ENCODE measurements around the gene ODC1. TPM values are rescaled to one million over a fixed set of nuclear protein-coding genes. Genes with fewer than 3 reads are reported as not detected.
A peak's percentile ranks its signal among the peaks of the same experiment; 100 is the strongest.

The ODC1 gene
- polyA plus RNA-seq, 2 donors, result 5.1 to 19.4 TPM

DNA sequence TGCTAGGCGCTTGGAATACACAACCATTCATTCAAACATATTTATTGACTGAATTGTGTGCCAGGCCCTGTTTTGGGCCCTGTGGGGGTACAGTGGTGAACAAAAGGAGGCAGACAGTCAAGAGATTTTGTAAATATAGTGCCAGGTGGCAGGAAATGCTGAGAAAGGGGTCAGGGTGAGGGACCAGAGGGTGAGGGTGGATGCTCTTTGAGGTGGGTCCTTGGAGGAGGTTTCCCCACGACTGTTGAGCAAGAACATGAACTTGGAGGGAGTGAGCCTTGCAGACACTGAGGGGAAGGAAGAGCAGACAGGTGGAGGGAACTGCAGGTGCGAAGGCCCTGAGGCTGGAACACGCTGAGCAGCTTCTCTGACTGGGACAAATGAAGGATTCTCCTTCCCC, 40.7 kb downstream of the ODC1 start:
- H3K9me3 ChIP-seq (ENCODE audit: control insufficient read depth in 2 of 2, insufficient read depth in 1 of 2, low read depth in 1 of 2, low read length in 1 of 2), result no peaks in the 10 kb centered on the region
- no peaks in the 10 kb centered on the region for H3K27me3 ChIP-seq (ENCODE audit: control insufficient read depth in 1 of 2, insufficient read depth in 2 of 2, low read length in 2 of 2)
- H3K27ac ChIP-seq (ENCODE audit: low read depth in 2 of 2, low read length in 1 of 2), result peak overlapping the region in 1 of 2 donors; percentile 87
- H3K36me3 ChIP-seq (ENCODE audit: control insufficient read depth in 2 of 2, insufficient read depth in 2 of 2, low read length in 1 of 2), result no peaks in the 10 kb centered on the region
- peaks cover 12 to 33% of the 10 kb centered on the region in 2 donors for H3K4me1 ChIP-seq (ENCODE audit: control insufficient read depth in 2 of 2, insufficient read depth in 2 of 2, low read length in 1 of 2)
- H3K4me3 ChIP-seq (ENCODE audit: low read depth in 1 of 2, low read length in 2 of 2), result no peak overlapping the region
- WGBS, 2 donors, result 70 to 77% methylated on average over 4 of the region's 4 CpGs

DNA sequence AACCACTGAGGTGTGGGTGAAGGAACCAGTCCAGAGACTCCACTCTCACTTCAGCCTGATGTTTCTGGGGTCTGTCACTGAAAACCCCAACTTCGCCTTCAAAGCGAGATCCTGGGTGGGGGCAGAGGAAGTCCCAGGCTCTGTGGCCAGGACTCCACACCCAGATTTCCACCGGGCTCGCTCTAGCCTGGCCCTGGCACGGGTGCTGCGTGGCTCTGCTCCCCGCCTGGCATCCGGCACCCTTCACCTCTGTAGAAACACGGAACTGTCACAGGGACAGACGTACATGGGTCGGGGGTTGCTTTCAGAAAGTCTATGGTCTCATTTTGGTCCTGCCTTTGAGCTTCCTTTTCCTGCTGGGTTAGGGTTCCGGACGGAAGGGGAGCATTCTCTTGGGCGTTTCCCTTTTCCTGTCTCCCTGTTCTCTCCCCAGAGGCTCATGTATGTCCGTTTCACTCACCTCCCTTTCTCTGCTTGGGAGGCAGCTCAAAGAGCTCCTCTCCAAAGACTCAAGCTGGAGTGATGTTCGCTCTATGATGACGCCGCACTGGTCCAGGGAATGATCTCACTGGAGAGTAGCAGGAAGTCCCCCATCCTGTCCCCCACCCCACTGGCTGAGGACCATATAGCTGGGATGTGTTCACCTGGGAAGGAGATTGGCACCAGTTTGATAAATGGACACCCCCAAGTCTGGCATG, 41.5 kb downstream of the ODC1 start:
- Histone ChIP-seq H3K4me3 (ENCODE audit: low read depth in 1 of 2, low read length in 2 of 2) (no peak overlapping the region), H3K36me3 (ENCODE audit: control insufficient read depth in 2 of 2, insufficient read depth in 2 of 2, low read length in 1 of 2) (no peaks in the 10 kb centered on the region), H3K4me1 (ENCODE audit: control insufficient read depth in 2 of 2, insufficient read depth in 2 of 2, low read length in 1 of 2) (peaks cover 12 to 34% of the 10 kb centered on the region in 2 donors), H3K9me3 (ENCODE audit: control insufficient read depth in 2 of 2, insufficient read depth in 1 of 2, low read depth in 1 of 2, low read length in 1 of 2) (no peaks in the 10 kb centered on the region), H3K27ac (ENCODE audit: low read depth in 2 of 2, low read length in 1 of 2) (no peak overlapping the region), H3K27me3 (ENCODE audit: control insufficient read depth in 1 of 2, insufficient read depth in 2 of 2, low read length in 2 of 2) (no peaks in the 10 kb centered on the region)
- 78 to 82% methylated on average over 18 of the region's 18 CpGs for WGBS, 2 donors

DNA sequence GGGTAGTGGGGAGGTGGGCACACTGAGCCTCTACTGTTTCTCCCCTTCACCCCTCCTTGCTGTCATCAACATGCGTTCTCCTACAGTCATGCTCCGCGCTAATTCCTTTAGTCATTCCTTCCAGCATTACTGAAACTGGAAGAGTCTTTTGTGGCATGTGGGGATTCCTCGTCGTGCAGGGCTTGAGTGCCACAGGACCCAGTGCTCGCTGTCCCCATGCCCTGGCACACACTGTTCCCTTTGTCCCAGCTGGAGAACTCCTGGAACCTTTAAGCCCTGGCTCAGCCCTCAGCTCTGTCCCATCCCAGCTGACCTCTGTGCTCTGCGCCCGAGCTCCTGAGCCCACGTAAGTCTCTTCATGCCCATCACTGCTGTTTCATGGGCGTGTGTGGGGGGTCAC, 42.1 kb downstream of the ODC1 start:
- Histone ChIP-seq H3K4me1 (ENCODE audit: control insufficient read depth in 2 of 2, insufficient read depth in 2 of 2, low read length in 1 of 2) (peaks cover 11 to 36% of the 10 kb centered on the region in 2 donors), H3K27me3 (ENCODE audit: control insufficient read depth in 1 of 2, insufficient read depth in 2 of 2, low read length in 2 of 2) (no peaks in the 10 kb centered on the region), H3K27ac (ENCODE audit: low read depth in 2 of 2, low read length in 1 of 2) (peak overlapping the region; percentile 30 to 36), H3K9me3 (ENCODE audit: control insufficient read depth in 2 of 2, insufficient read depth in 1 of 2, low read depth in 1 of 2, low read length in 1 of 2) (no peaks in the 10 kb centered on the region), H3K4me3 (ENCODE audit: low read depth in 1 of 2, low read length in 2 of 2) (no peak overlapping the region), H3K36me3 (ENCODE audit: control insufficient read depth in 2 of 2, insufficient read depth in 2 of 2, low read length in 1 of 2) (no peaks in the 10 kb centered on the region)
- 66 to 81% methylated on average over 10 of the region's 10 CpGs for WGBS, 2 donors

DNA sequence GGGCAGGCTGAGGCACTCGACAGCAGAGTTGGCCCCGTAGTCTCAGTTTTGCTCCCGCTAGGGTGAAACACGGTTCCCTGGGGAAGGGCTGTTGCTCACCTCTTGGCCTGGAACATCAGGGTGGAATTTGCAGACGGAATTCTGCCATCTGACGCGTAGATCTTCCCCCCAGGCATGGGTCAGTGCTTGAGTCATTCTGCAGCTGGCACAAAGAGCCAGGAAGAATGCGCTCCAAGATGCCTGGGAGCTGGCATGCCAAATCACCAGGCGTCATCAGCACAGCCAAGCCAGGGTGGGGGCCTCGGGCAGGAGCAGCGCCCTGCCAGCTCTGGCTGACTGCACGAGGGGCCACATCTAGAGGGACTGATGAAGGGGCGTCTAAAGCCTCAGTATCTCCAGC, 42.7 kb downstream of the ODC1 start:
- Histone ChIP-seq H3K4me1 (ENCODE audit: control insufficient read depth in 2 of 2, insufficient read depth in 2 of 2, low read length in 1 of 2) (peaks cover 10 to 37% of the 10 kb centered on the region in 2 donors), H3K9me3 (ENCODE audit: control insufficient read depth in 2 of 2, insufficient read depth in 1 of 2, low read depth in 1 of 2, low read length in 1 of 2) (no peaks in the 10 kb centered on the region), H3K4me3 (ENCODE audit: low read depth in 1 of 2, low read length in 2 of 2) (no peak overlapping the region), H3K36me3 (ENCODE audit: control insufficient read depth in 2 of 2, insufficient read depth in 2 of 2, low read length in 1 of 2) (no peaks in the 10 kb centered on the region), H3K27ac (ENCODE audit: low read depth in 2 of 2, low read length in 1 of 2) (peak overlapping the region; percentile 36 to 79), H3K27me3 (ENCODE audit: control insufficient read depth in 1 of 2, insufficient read depth in 2 of 2, low read length in 2 of 2) (no peaks in the 10 kb centered on the region)
- 40 to 58% methylated on average over 13 of the region's 13 CpGs for WGBS, 2 donors

DNA sequence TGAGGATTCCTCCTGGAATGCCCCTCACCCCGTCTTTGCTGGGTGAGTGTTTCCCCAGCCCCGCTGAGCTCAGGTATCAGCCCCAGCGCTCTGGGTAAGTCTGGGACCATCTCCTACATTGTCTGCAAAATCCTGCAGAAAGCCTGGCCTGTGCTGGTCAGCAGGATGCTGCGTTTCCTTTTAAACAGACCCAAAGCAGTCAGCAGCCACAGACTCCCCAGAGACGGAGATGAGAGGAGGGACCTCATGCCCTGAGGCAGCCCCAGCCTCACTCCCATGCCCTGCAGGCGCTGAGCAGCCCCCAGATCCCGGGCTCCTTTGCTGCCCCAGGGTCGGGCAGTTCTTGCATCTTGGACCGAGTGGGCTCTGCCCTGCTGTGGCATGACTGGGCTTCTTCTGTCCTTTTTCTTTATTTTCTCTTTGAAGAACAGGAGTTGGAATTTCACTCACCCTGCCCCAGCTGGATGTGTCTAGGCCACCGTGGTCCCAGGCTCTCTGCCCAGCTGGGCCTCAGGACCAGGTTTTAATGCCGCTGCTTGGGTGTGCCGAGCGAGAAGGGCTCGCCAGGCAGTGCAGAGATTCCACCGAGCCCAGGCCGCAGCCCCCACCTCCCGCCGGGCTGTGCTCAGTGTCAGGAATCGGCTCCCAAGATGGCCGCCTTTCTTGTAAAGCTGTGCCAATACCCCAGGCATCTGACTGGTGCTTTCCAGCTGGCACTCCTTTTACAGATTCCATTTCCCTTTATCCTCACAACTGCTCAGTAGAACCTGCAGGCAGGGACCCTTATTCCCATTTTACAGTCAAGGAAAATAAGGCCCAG, 43.6 kb downstream of the ODC1 start:
- Histone ChIP-seq H3K4me3 (ENCODE audit: low read depth in 1 of 2, low read length in 2 of 2) (no peak overlapping the region), H3K27ac (ENCODE audit: low read depth in 2 of 2, low read length in 1 of 2) (peak overlapping the region; percentile 36 to 79), H3K36me3 (ENCODE audit: control insufficient read depth in 2 of 2, insufficient read depth in 2 of 2, low read length in 1 of 2) (no peaks in the 10 kb centered on the region), H3K4me1 (ENCODE audit: control insufficient read depth in 2 of 2, insufficient read depth in 2 of 2, low read length in 1 of 2) (peaks cover 10 to 38% of the 10 kb centered on the region in 2 donors), H3K9me3 (ENCODE audit: control insufficient read depth in 2 of 2, insufficient read depth in 1 of 2, low read depth in 1 of 2, low read length in 1 of 2) (no peaks in the 10 kb centered on the region), H3K27me3 (ENCODE audit: control insufficient read depth in 1 of 2, insufficient read depth in 2 of 2, low read length in 2 of 2) (no peaks in the 10 kb centered on the region)
- 48 to 65% methylated on average over 20 of the region's 20 CpGs for WGBS, 2 donors

DNA sequence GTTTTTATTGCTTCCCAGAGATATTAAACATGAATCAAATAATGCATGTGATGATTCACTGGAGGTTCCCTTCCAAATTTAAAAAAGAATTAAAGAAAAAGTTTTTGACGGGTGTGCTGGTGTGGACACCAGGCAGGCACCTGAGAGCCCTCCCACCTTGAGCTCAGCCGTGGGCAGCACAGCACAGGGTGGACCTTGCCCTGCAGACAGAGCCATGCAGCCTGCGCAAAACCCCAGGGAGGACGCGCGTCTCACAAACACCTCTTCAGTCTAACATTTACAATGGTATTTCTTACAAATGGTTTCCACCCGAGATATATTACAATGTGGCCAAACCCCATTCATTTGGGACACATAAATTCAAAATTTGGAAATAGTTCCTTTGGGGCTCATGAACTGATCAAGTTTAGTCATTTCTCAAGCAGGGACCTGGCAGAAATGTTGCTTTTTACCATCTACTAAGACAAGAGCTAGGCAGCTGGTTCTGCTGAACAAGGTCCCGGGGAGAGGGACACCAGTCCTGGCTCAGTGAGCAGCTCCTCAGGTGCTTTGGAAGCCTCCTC, 45.4 kb downstream of the ODC1 start:
- Histone ChIP-seq H3K9me3 (ENCODE audit: control insufficient read depth in 2 of 2, insufficient read depth in 1 of 2, low read depth in 1 of 2, low read length in 1 of 2) (no peaks in the 10 kb centered on the region), H3K36me3 (ENCODE audit: control insufficient read depth in 2 of 2, insufficient read depth in 2 of 2, low read length in 1 of 2) (no peaks in the 10 kb centered on the region), H3K27me3 (ENCODE audit: control insufficient read depth in 1 of 2, insufficient read depth in 2 of 2, low read length in 2 of 2) (no peaks in the 10 kb centered on the region), H3K4me3 (ENCODE audit: low read depth in 1 of 2, low read length in 2 of 2) (no peak overlapping the region), H3K4me1 (ENCODE audit: control insufficient read depth in 2 of 2, insufficient read depth in 2 of 2, low read length in 1 of 2) (peaks cover 10 to 36% of the 10 kb centered on the region in 2 donors), H3K27ac (ENCODE audit: low read depth in 2 of 2, low read length in 1 of 2) (no peak overlapping the region)
- 79 to 89% methylated on average over 8 of the region's 8 CpGs for WGBS, 2 donors

DNA sequence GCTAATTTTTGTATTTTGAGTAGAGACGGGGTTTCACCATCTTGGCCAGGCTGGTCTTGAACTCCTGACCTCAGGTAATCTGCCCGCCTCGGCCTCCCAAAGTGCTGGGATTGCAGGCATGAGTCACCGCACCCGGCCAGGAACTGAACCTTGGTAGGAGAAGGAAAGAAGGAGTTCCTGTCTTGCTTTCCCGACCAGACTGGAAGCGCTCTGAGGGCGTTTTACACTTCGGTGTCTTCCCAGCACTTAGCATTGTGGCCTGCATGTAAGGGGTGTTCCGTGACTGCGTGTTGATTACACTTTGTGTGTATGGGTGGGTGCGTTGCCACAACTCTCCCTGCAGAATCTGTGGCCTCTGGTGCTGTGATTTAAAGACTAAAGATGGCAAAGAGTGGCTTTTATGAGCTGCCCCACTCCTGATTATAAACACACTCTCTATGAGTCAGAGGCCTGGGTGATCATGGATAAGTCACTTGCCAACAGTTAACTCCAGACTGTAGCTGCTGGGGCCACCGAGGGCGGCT, 46.0 kb downstream of the ODC1 start:
- Histone ChIP-seq H3K4me1 (ENCODE audit: control insufficient read depth in 2 of 2, insufficient read depth in 2 of 2, low read length in 1 of 2) (peaks cover 10 to 32% of the 10 kb centered on the region in 2 donors), H3K4me3 (ENCODE audit: low read depth in 1 of 2, low read length in 2 of 2) (no peak overlapping the region), H3K9me3 (ENCODE audit: control insufficient read depth in 2 of 2, insufficient read depth in 1 of 2, low read depth in 1 of 2, low read length in 1 of 2) (no peaks in the 10 kb centered on the region), H3K27me3 (ENCODE audit: control insufficient read depth in 1 of 2, insufficient read depth in 2 of 2, low read length in 2 of 2) (no peaks in the 10 kb centered on the region), H3K36me3 (ENCODE audit: control insufficient read depth in 2 of 2, insufficient read depth in 2 of 2, low read length in 1 of 2) (no peaks in the 10 kb centered on the region), H3K27ac (ENCODE audit: low read depth in 2 of 2, low read length in 1 of 2) (no peak overlapping the region)
- WGBS, 2 donors, result 83 to 88% methylated on average over 14 of the region's 14 CpGs

DNA sequence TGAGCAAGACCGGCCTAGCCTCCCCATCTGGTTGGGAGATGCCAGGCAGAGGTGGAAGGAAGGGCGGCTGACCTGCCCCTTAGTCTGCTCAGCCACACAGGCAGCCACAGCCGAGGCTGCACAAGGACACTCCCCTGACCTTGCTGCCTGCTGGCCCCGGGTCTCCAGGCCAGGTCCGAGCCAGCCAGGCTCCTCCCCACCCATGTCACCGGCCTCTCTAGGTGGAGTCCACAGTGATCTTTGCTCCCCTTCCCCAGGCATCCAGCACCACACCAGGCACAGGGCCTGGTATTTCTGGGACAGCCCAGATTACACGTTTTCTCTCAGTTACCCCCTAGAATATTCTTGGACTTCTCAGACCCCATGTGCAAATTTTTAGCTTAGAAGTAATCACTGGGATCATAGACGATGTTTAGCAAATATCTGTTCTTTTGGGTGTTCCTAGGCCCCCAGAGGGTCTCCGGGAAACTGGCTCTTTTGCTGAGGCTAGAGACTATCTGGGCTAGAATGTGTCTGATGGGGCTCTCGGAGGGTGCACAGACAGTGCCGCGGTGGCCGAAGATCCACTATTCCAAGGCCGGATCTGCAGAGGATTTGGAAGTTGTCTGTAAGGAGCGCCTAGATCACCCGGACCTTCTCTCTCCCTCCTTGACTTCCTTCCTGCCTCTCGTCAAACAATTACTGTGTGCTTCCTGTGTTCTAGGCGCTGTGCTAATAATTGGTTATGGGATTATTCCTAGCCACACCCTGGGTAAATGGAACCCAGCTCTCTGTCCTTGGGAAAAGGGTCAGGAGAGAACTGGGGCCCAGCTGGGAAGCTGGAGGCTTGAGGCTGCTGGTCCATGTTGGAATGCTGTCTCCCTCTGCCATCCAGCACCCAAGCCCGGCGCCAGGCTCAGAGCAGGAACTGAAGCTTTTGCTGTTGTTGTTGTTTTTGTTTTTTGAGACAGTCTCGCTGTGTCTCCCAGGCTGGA, 46.9 kb downstream of the ODC1 start:
- 79 to 83% methylated on average over 21 of the region's 21 CpGs for WGBS, 2 donors
- Histone ChIP-seq H3K9me3 (ENCODE audit: control insufficient read depth in 2 of 2, insufficient read depth in 1 of 2, low read depth in 1 of 2, low read length in 1 of 2) (no peaks in the 10 kb centered on the region), H3K27ac (ENCODE audit: low read depth in 2 of 2, low read length in 1 of 2) (peak overlapping the region in 1 of 2 donors; percentile 13), H3K27me3 (ENCODE audit: control insufficient read depth in 1 of 2, insufficient read depth in 2 of 2, low read length in 2 of 2) (no peaks in the 10 kb centered on the region), H3K4me1 (ENCODE audit: control insufficient read depth in 2 of 2, insufficient read depth in 2 of 2, low read length in 1 of 2) (peaks cover 10 to 25% of the 10 kb centered on the region in 2 donors), H3K4me3 (ENCODE audit: low read depth in 1 of 2, low read length in 2 of 2) (no peak overlapping the region), H3K36me3 (ENCODE audit: control insufficient read depth in 2 of 2, insufficient read depth in 2 of 2, low read length in 1 of 2) (peaks cover 0 to 1% of the 10 kb centered on the region in 2 donors)

DNA sequence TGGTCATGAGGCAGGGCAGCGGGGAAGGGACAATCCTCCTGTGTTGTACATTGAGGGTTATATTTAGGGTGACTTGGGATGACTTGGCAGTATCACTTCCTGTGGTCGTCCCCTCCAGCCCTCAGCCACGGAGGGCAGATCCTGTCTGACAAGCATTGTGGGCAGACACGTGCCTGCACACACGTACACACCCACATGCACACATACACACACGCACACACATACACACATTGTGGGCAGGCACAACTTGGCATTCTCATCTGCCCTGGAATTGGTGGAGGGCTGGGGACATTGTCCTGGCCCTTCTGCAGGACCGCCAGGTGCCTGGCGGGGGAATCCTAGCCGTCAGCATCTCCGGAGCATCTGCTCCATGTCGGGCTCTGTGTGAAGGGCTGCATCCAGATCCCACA, 47.6 kb downstream of the ODC1 start:
- WGBS, 2 donors, result 76 to 82% methylated on average over 11 of the region's 11 CpGs
- Histone ChIP-seq H3K27me3 (ENCODE audit: control insufficient read depth in 1 of 2, insufficient read depth in 2 of 2, low read length in 2 of 2) (no peaks in the 10 kb centered on the region), H3K4me1 (ENCODE audit: control insufficient read depth in 2 of 2, insufficient read depth in 2 of 2, low read length in 1 of 2) (peaks cover 9 to 18% of the 10 kb centered on the region in 2 donors), H3K27ac (ENCODE audit: low read depth in 2 of 2, low read length in 1 of 2) (peak overlapping the region in 1 of 2 donors; percentile 13), H3K36me3 (ENCODE audit: control insufficient read depth in 2 of 2, insufficient read depth in 2 of 2, low read length in 1 of 2) (peaks cover 0 to 1% of the 10 kb centered on the region in 2 donors), H3K4me3 (ENCODE audit: low read depth in 1 of 2, low read length in 2 of 2) (no peak overlapping the region), H3K9me3 (ENCODE audit: control insufficient read depth in 2 of 2, insufficient read depth in 1 of 2, low read depth in 1 of 2, low read length in 1 of 2) (no peaks in the 10 kb centered on the region)

Data from esophagus (tissue), 2 donors.